Fibroblast of mammary gland (primary cell): ENCODE data around the gene IFFO2.

Source experiments
- DNase-seq: peaks from one replicate; pipeline ENCODE4 v3.0.0-alpha.2; 2010; ENCODE audit warnings: low read depth
- H3K4me3 ChIP-seq: 2 replicates; pipeline ENCODE4 v1.5.1; 2011; ENCODE audit warnings: low read depth, mild to moderate bottlenecking, low read length, moderate library complexity; ENCODE audit not compliant: control insufficient read depth
- CTCF ChIP-seq: conservative IDR thresholded peaks from 2 replicates; pipeline ENCODE4 v1.5.1; 2011; ENCODE audit warnings: low read depth, low read length, inconsistent platforms; ENCODE audit not compliant: control insufficient read depth, insufficient read depth

Gene IFFO2

DNA sequence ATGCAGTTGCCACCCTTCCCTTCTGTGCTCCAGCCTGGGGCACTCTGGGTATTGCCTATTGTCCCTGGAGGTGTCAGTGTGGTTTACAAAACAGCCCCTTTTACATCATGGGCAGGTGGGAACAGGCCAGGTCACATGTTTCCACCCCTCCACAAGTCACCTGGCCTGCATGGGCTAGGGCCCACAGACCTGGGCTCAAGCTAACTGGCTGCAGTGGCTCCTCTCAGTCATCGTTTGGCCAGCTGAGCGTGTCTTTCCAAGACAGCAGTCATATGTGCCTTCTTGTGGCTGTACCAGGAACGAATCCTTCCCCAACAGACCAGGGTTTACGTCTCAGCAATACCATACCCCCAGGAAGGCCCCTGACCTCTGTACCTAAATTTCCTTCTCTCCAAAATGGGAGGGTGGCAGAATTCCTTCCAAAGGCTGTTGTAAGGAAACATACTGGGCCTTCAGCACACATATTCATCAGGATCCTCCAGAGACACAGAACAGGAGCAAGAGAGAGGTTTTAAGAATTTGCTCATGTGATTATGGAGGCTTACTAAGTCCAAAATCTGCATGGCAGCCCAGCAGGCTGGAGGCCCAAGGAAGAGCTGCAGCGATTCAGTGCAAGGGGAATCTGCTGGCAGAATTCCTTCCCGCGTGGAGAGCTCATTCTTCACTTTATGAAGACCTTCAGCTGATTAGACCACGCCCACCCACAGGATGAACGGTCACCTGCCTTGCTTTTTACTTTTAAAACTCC is 86.5 kb downstream of the IFFO2 start:
- no peak for DNase-seq
- no peak for TF ChIP-seq CTCF
- no peak overlapping the region for H3K4me3 ChIP-seq

- no peak for DNase-seq
- no peak for TF ChIP-seq CTCF
- H3K4me3 ChIP-seq = no peak overlapping the region
These were observed 87.6 kb downstream of the IFFO2 start for GRCh38 chr1:18868801-18869424.

DNA sequence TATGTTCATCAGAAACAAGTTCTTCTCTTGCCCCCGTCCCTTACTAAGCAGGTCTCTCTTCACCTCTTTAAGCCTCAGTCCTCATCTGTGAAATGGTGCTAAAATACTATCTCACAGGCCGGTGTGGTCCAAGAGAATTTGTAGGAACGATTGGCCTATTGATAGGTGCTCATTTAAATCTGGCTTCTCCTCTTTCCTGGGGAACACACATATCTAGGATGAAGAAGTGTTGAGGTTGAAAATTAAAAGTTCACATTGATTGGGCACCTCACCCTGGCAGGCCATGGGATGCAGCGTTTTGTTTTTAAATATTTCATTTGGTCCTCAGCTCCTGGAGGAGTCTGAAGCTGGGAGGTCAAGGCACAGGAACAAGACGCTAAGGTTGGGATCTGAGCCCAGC is 88.1 kb downstream of the IFFO2 start:
- H3K4me3 ChIP-seq = no peak overlapping the region
- DNase-seq = no peak
- TF ChIP-seq CTCF = no peak

DNA sequence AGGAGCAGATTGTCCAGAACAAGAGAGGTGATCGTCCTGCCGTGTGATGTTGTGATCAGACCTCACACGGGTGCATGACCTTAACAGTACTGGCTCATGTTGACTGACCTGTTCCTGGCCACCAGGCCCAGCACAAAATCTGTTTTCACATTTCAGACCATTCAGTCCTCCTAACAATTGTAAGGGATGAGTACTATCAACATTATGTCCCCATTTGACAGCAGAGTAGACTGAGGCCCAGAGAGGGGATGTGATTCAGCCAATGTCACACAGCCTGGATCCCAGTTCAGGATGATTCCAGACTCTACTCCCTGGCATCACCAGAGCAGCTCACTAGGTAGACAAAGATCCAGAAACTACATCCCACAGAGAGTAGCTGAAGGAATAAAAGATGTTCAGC is 89.6 kb downstream of the IFFO2 start:
- no peak for DNase-seq
- TF ChIP-seq CTCF = no peak
- no peak overlapping the region for H3K4me3 ChIP-seq

- TF ChIP-seq CTCF = no peak
- H3K4me3 ChIP-seq = no peak overlapping the region
- no peak for DNase-seq
These were observed 90.2 kb downstream of the IFFO2 start for GRCh38 chr1:18866314-18866713.

DNA sequence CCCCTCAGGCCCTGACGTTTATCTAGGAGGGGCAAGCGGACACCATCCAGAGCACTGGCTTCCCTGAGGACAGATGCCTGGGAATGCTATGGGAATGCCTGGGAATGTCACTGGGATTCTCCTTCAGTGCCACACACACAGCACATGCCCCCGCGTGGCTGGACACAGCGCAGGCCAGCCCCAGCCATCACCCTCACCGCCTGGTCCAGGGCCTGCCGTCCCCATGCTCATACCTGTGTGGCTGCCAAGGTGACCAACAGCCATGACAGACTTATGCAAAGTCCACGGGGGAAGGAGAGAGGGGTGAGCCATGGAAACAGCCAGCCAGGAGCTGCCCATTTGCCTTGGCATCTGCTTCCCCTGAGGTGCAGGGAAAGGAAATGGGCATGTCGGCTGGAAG is 91.3 kb downstream of the IFFO2 start:
- no peak overlapping the region for H3K4me3 ChIP-seq
- no peak for DNase-seq
- no peak for TF ChIP-seq CTCF
